ENCODE results near the gene FAM222A. TPM values are rescaled to one million over a fixed set of nuclear protein-coding genes. Genes with fewer than 3 reads are reported as not detected.

The FAM222A gene
- total RNA-seq, 1 experiment from 2014 or later = 2.8 TPM

GRCh38 chr12:109709401-109709991, 4.1 kb upstream of the FAM222A start:
- H3K4me3 Mint-ChIP-seq = no peak overlapping the region

More at GRCh38 chr12:109709401-109709991, 4.1 kb upstream of the FAM222A start:
- no peaks in the 10 kb centered on the region for H3K79me2 ChIP-seq (ENCODE audit: insufficient read depth, low read length)
- H4K5ac ChIP-seq (ENCODE audit: insufficient read length, low read depth, low read length) = no peak overlapping the region
- TF ChIP-seq CTCF (conservative IDR thresholded peaks at IDR 0.05) = no peak
- no peak overlapping the region for H3T11ph ChIP-seq (ENCODE audit: low read length)
- no peak overlapping the region for H3K9ac ChIP-seq (ENCODE audit: extremely low read depth, insufficient read length, low read length)
- no CpG with 5 or more reads among the region's 11 CpGs for WGBS (ENCODE audit: extremely low coverage, insufficient read length, low lambda C conversion rate)
- Mint-ChIP-seq H3K27me3 (ENCODE audit: low read depth) (peaks cover 14% of the 10 kb centered on the region), H3K9me3 (no peaks in the 10 kb centered on the region; a peak in 1 of 5 replicates), H3K4me1 (peaks cover 14 to 33% of the 10 kb centered on the region in 2 experiments), H3K27ac (peak overlapping the region in 1 of 3 experiments; percentile 23; a peak in 2 of 7 replicates), H3K36me3 (ENCODE audit: insufficient read depth in 1 of 3, low read depth in 3 of 3) (no peaks in the 10 kb centered on the region)
- H3K4me1 ChIP-seq (ENCODE audit: insufficient read depth, low read length) = no peaks in the 10 kb centered on the region
- H2AFZ ChIP-seq (ENCODE audit: low read length) = no peak overlapping the region
- H3K4ac ChIP-seq (ENCODE audit: low read depth, low read length) = no peak overlapping the region
- H2BK20ac ChIP-seq (ENCODE audit: low read depth, low read length, poor library complexity, severe bottlenecking) = no peak overlapping the region
- no peak for DNase-seq
- H2BK15ac ChIP-seq (ENCODE audit: low read depth, low read length) = no peak overlapping the region
- no peaks in the 10 kb centered on the region for H3K9me3 ChIP-seq (ENCODE audit: control insufficient read depth, low read depth, low read length)
- no peak overlapping the region for H4K8ac ChIP-seq (replicated peaks; ENCODE audit: insufficient read length, low read depth, low read length)
- no peak overlapping the region for H4K91ac ChIP-seq (ENCODE audit: insufficient read length, low read depth, low read length)
- H4K20me1 ChIP-seq (ENCODE audit: control insufficient read depth, insufficient read depth, insufficient read length) = no peaks in the 10 kb centered on the region
- peaks cover 1% of the 10 kb centered on the region for H3K23me2 ChIP-seq (ENCODE audit: insufficient read length, low read depth, low read length, poor library complexity, severe bottlenecking)
- no peaks in the 10 kb centered on the region for H3K79me1 ChIP-seq (ENCODE audit: insufficient read depth, low read depth, low read length, poor library complexity, severe bottlenecking)
- H2BK5ac ChIP-seq (ENCODE audit: insufficient read length, low read length) = no peak overlapping the region
- no peak overlapping the region for H3K4me2 ChIP-seq (ENCODE audit: insufficient read depth, insufficient read length, low read length)
- no peak overlapping the region for H3K56ac ChIP-seq (ENCODE audit: insufficient read length, low read depth, low read length)
- H3K18ac ChIP-seq (ENCODE audit: insufficient read length, low read depth, low read length) = no peak overlapping the region
- H3K27me3 ChIP-seq (ENCODE audit: insufficient read depth, low read length) = peaks cover 2% of the 10 kb centered on the region; the same call in 1 of the 2 replicates
- H2BK120ac ChIP-seq (ENCODE audit: low read depth, low read length, poor library complexity, severe bottlenecking) = no peak overlapping the region
- no peak overlapping the region for H3K27ac ChIP-seq (ENCODE audit: insufficient read length, low read depth, low read length)
- H2AK5ac ChIP-seq (ENCODE audit: insufficient read length, low read length) = no peak overlapping the region
- no peak overlapping the region for H2BK12ac ChIP-seq (ENCODE audit: insufficient read length, low read depth, low read length)
- H3K14ac ChIP-seq (ENCODE audit: insufficient read depth, low read length) = no peak overlapping the region
- no peak overlapping the region for H3K23ac ChIP-seq (ENCODE audit: insufficient read length, low read depth, low read length)

All from H9 (cell line).